ENCODE results near the gene UFSP2.

- TF ChIP-seq NFRKB (IDR thresholded peaks at IDR 0.05): no peak
- TF ChIP-seq TARDBP (IDR thresholded peaks at IDR 0.05): no peak
- no peak for TF ChIP-seq PKNOX1 (IDR thresholded peaks at IDR 0.05)
- TF ChIP-seq HDGF (IDR thresholded peaks at IDR 0.05; ENCODE audit: borderline replicate concordance): no peak
Measured at GRCh38 chr4:185358514-185358913, 67.2 kb downstream of the UFSP2 start.
